ENCODE data around the gene OTUD6A. TPM values are rescaled to one million over a fixed set of nuclear protein-coding genes. Genes with fewer than 3 reads are reported as not detected.

OTUD6A gene
- total RNA-seq, 1 donor from 2014 or later = not detected

GRCh38 chrX:70043685-70044084 lies 18.6 kb upstream of the OTUD6A start:
- Histone ChIP-seq H3K36me3 (ENCODE audit: control insufficient read depth in 3 of 3, insufficient read depth in 3 of 3, low read length in 3 of 3) (no peaks in the 10 kb centered on the region), H3K27me3 (ENCODE audit: control insufficient read depth in 3 of 3, insufficient read depth in 3 of 3, low read length in 3 of 3) (peaks cover 0 to 6% (median 0%) of the 10 kb centered on the region in 3 donors), H3K27ac (ENCODE audit: low read depth, low read length) (no peak overlapping the region), H3K4me1 (ENCODE audit: control insufficient read depth in 3 of 3, insufficient read depth in 3 of 3, low read length in 3 of 3) (peaks cover 0 to 5% (median 0%) of the 10 kb centered on the region in 3 donors), H3K9me3 (ENCODE audit: control insufficient read depth in 3 of 3, low read length in 3 of 3) (no peaks in the 10 kb centered on the region), H3K4me3 (ENCODE audit: low read length in 3 of 3) (no peak overlapping the region), H3K9ac (ENCODE audit: low read depth in 1 of 3, low read length in 3 of 3) (no peak overlapping the region)

- H3K27ac ChIP-seq (ENCODE audit: low read depth, low read length) = no peak overlapping the region
- H3K36me3 ChIP-seq (ENCODE audit: control insufficient read depth in 3 of 3, insufficient read depth in 3 of 3, low read length in 3 of 3) = no peaks in the 10 kb centered on the region
- H3K27me3 ChIP-seq (ENCODE audit: control insufficient read depth in 3 of 3, insufficient read depth in 3 of 3, low read length in 3 of 3) = peaks cover 0 to 6% (median 0%) of the 10 kb centered on the region in 3 donors
- H3K4me3 ChIP-seq (ENCODE audit: low read length in 3 of 3) = no peak overlapping the region
- H3K9me3 ChIP-seq (ENCODE audit: control insufficient read depth in 3 of 3, low read length in 3 of 3) = no peaks in the 10 kb centered on the region
- H3K4me1 ChIP-seq (ENCODE audit: control insufficient read depth in 3 of 3, insufficient read depth in 3 of 3, low read length in 3 of 3) = peaks cover 0 to 5% (median 0%) of the 10 kb centered on the region in 3 donors
- no peak overlapping the region for H3K9ac ChIP-seq (ENCODE audit: low read depth in 1 of 3, low read length in 3 of 3)
Observed at GRCh38 chrX:70044541-70045245, 17.6 kb upstream of the OTUD6A start.

GRCh38 chrX:70046978-70047377 lies 15.3 kb upstream of the OTUD6A start:
- no peak overlapping the region for H3K4me3 ChIP-seq (ENCODE audit: low read length in 3 of 3)
- no peaks in the 10 kb centered on the region for H3K36me3 ChIP-seq (ENCODE audit: control insufficient read depth in 3 of 3, insufficient read depth in 3 of 3, low read length in 3 of 3)
- peaks cover 0 to 6% (median 0%) of the 10 kb centered on the region in 3 donors for H3K27me3 ChIP-seq (ENCODE audit: control insufficient read depth in 3 of 3, insufficient read depth in 3 of 3, low read length in 3 of 3)
- no peak overlapping the region for H3K9ac ChIP-seq (ENCODE audit: low read depth in 1 of 3, low read length in 3 of 3)
- no peak overlapping the region for H3K27ac ChIP-seq (ENCODE audit: low read depth, low read length)
- H3K4me1 ChIP-seq (ENCODE audit: control insufficient read depth in 3 of 3, insufficient read depth in 3 of 3, low read length in 3 of 3) = peaks cover 0 to 5% (median 0%) of the 10 kb centered on the region in 3 donors
- no peaks in the 10 kb centered on the region for H3K9me3 ChIP-seq (ENCODE audit: control insufficient read depth in 3 of 3, low read length in 3 of 3)

- Histone ChIP-seq H3K27ac (ENCODE audit: low read depth, low read length) (no peak overlapping the region), H3K36me3 (ENCODE audit: control insufficient read depth in 3 of 3, insufficient read depth in 3 of 3, low read length in 3 of 3) (no peaks in the 10 kb centered on the region), H3K9ac (ENCODE audit: low read depth in 1 of 3, low read length in 3 of 3) (no peak overlapping the region), H3K4me1 (ENCODE audit: control insufficient read depth in 3 of 3, insufficient read depth in 3 of 3, low read length in 3 of 3) (peaks cover 0 to 5% (median 0%) of the 10 kb centered on the region in 3 donors), H3K27me3 (ENCODE audit: control insufficient read depth in 3 of 3, insufficient read depth in 3 of 3, low read length in 3 of 3) (peaks cover 0 to 12% (median 0%) of the 10 kb centered on the region in 3 donors), H3K4me3 (ENCODE audit: low read length in 3 of 3) (no peak overlapping the region), H3K9me3 (ENCODE audit: control insufficient read depth in 3 of 3, low read length in 3 of 3) (no peaks in the 10 kb centered on the region)
Observed at GRCh38 chrX:70049406-70049805, 12.9 kb upstream of the OTUD6A start.

GRCh38 chrX:70049925-70050324 lies 12.3 kb upstream of the OTUD6A start, which contains the start of gene AWAT2:
Gene AWAT2, minus strand, starts transcription at chrX:70049938. Its CDS starts 6 bp downstream, at chrX:70049932.
- H3K4me3 ChIP-seq (ENCODE audit: low read length in 3 of 3) = no peak within 1 kb of the TSS
- no peaks in the 10 kb centered on the region for H3K9me3 ChIP-seq (ENCODE audit: control insufficient read depth in 3 of 3, low read length in 3 of 3)
- H3K27ac ChIP-seq (ENCODE audit: low read depth, low read length) = no peak within 1 kb of the TSS
- H3K27me3 ChIP-seq (ENCODE audit: control insufficient read depth in 3 of 3, insufficient read depth in 3 of 3, low read length in 3 of 3) = peaks cover 0 to 11% (median 0%) of the 10 kb centered on the region in 3 donors
- peaks cover 0 to 5% (median 0%) of the 10 kb centered on the region in 3 donors for H3K4me1 ChIP-seq (ENCODE audit: control insufficient read depth in 3 of 3, insufficient read depth in 3 of 3, low read length in 3 of 3)
- H3K36me3 ChIP-seq (ENCODE audit: control insufficient read depth in 3 of 3, insufficient read depth in 3 of 3, low read length in 3 of 3) = no peaks in the 10 kb centered on the region
- H3K9ac ChIP-seq (ENCODE audit: low read depth in 1 of 3, low read length in 3 of 3) = no peak within 1 kb of the TSS

GRCh38 chrX:70052895-70053615 lies 9.2 kb upstream of the OTUD6A start:
- Histone ChIP-seq H3K9me3 (ENCODE audit: control insufficient read depth in 3 of 3, low read length in 3 of 3) (no peaks in the 10 kb centered on the region), H3K36me3 (ENCODE audit: control insufficient read depth in 3 of 3, insufficient read depth in 3 of 3, low read length in 3 of 3) (no peaks in the 10 kb centered on the region), H3K27me3 (ENCODE audit: control insufficient read depth in 3 of 3, insufficient read depth in 3 of 3, low read length in 3 of 3) (peaks cover 0 to 11% (median 0%) of the 10 kb centered on the region in 3 donors), H3K27ac (ENCODE audit: low read depth, low read length) (no peak overlapping the region), H3K9ac (ENCODE audit: low read depth in 1 of 3, low read length in 3 of 3) (no peak overlapping the region), H3K4me1 (ENCODE audit: control insufficient read depth in 3 of 3, insufficient read depth in 3 of 3, low read length in 3 of 3) (no peaks in the 10 kb centered on the region), H3K4me3 (ENCODE audit: low read length in 3 of 3) (no peak overlapping the region)

- H3K4me3 ChIP-seq (ENCODE audit: low read length in 3 of 3) = no peak overlapping the region
- H3K27ac ChIP-seq (ENCODE audit: low read depth, low read length) = no peak overlapping the region
- no peaks in the 10 kb centered on the region for H3K4me1 ChIP-seq (ENCODE audit: control insufficient read depth in 3 of 3, insufficient read depth in 3 of 3, low read length in 3 of 3)
- H3K9ac ChIP-seq (ENCODE audit: low read depth in 1 of 3, low read length in 3 of 3) = no peak overlapping the region
- no peaks in the 10 kb centered on the region for H3K9me3 ChIP-seq (ENCODE audit: control insufficient read depth in 3 of 3, low read length in 3 of 3)
- no peaks in the 10 kb centered on the region for H3K36me3 ChIP-seq (ENCODE audit: control insufficient read depth in 3 of 3, insufficient read depth in 3 of 3, low read length in 3 of 3)
- peaks cover 0 to 8% (median 0%) of the 10 kb centered on the region in 3 donors for H3K27me3 ChIP-seq (ENCODE audit: control insufficient read depth in 3 of 3, insufficient read depth in 3 of 3, low read length in 3 of 3)
Observed at GRCh38 chrX:70054391-70054790, 7.9 kb upstream of the OTUD6A start.

GRCh38 chrX:70062961-70063550 lies 799 bp downstream of the OTUD6A start:
- H3K4me1 ChIP-seq (ENCODE audit: control insufficient read depth in 3 of 3, insufficient read depth in 3 of 3, low read length in 3 of 3) = no peaks in the 10 kb centered on the region
- no peak overlapping the region for H3K9ac ChIP-seq (ENCODE audit: low read depth in 1 of 3, low read length in 3 of 3)
- no peaks in the 10 kb centered on the region for H3K36me3 ChIP-seq (ENCODE audit: control insufficient read depth in 3 of 3, insufficient read depth in 3 of 3, low read length in 3 of 3)
- H3K9me3 ChIP-seq (ENCODE audit: control insufficient read depth in 3 of 3, low read length in 3 of 3) = peaks cover 0 to 5% (median 0%) of the 10 kb centered on the region in 3 donors
- H3K4me3 ChIP-seq (ENCODE audit: low read length in 3 of 3) = no peak overlapping the region
- no peak overlapping the region for H3K27ac ChIP-seq (ENCODE audit: low read depth, low read length)
- H3K27me3 ChIP-seq (ENCODE audit: control insufficient read depth in 3 of 3, insufficient read depth in 3 of 3, low read length in 3 of 3) = peaks cover 0 to 3% (median 0%) of the 10 kb centered on the region in 3 donors

GRCh38 chrX:70066646-70067045 lies 4.4 kb downstream of the OTUD6A start:
- no peak overlapping the region for H3K9ac ChIP-seq (ENCODE audit: low read depth in 1 of 3, low read length in 3 of 3)
- peaks cover 0 to 3% (median 0%) of the 10 kb centered on the region in 3 donors for H3K27me3 ChIP-seq (ENCODE audit: control insufficient read depth in 3 of 3, insufficient read depth in 3 of 3, low read length in 3 of 3)
- H3K4me1 ChIP-seq (ENCODE audit: control insufficient read depth in 3 of 3, insufficient read depth in 3 of 3, low read length in 3 of 3) = no peaks in the 10 kb centered on the region
- no peak overlapping the region for H3K27ac ChIP-seq (ENCODE audit: low read depth, low read length)
- H3K36me3 ChIP-seq (ENCODE audit: control insufficient read depth in 3 of 3, insufficient read depth in 3 of 3, low read length in 3 of 3) = no peaks in the 10 kb centered on the region
- H3K9me3 ChIP-seq (ENCODE audit: control insufficient read depth in 3 of 3, low read length in 3 of 3) = peaks cover 0 to 5% (median 0%) of the 10 kb centered on the region in 3 donors
- no peak overlapping the region for H3K4me3 ChIP-seq (ENCODE audit: low read length in 3 of 3)

GRCh38 chrX:70079297-70079696 lies 17.0 kb downstream of the OTUD6A start:
- Histone ChIP-seq H3K36me3 (ENCODE audit: control insufficient read depth in 3 of 3, insufficient read depth in 3 of 3, low read length in 3 of 3) (no peaks in the 10 kb centered on the region), H3K9ac (ENCODE audit: low read depth in 1 of 3, low read length in 3 of 3) (no peak overlapping the region), H3K4me3 (ENCODE audit: low read length in 3 of 3) (no peak overlapping the region), H3K4me1 (ENCODE audit: control insufficient read depth in 3 of 3, insufficient read depth in 3 of 3, low read length in 3 of 3) (peaks cover 2 to 6% (median 6%) of the 10 kb centered on the region in 3 donors), H3K27ac (ENCODE audit: low read depth, low read length) (no peak overlapping the region), H3K9me3 (ENCODE audit: control insufficient read depth in 3 of 3, low read length in 3 of 3) (no peaks in the 10 kb centered on the region), H3K27me3 (ENCODE audit: control insufficient read depth in 3 of 3, insufficient read depth in 3 of 3, low read length in 3 of 3) (no peaks in the 10 kb centered on the region)
